Measurements from ENCODE around the gene NEDD4L. TPM values are rescaled to one million over a fixed set of nuclear protein-coding genes. Genes with fewer than 3 reads are reported as not detected.
A peak's percentile ranks its signal among the peaks of the same experiment; 100 is the strongest.

Gene NEDD4L
- total RNA-seq, 1 donor from 2014 or later: 135 TPM

GRCh38 chr18:58284699-58285448, 240.8 kb downstream of the NEDD4L start:
- Mint-ChIP-seq H3K4me1 (peaks cover 22% of the 10 kb centered on the region), H3K9me3 (no peaks in the 10 kb centered on the region), H3K27ac (no peak overlapping the region), H3K4me3 (no peak overlapping the region), H3K36me3 (peaks cover 6% of the 10 kb centered on the region), H3K27me3 (ENCODE audit: low read depth) (no peaks in the 10 kb centered on the region)
- no peak for TF ChIP-seq CTCF (IDR thresholded peaks at IDR 0.05; ENCODE audit: unreplicated experiment)
- DNase-seq (ENCODE audit: low spot score in 2 of 2, unreplicated experiment in 2 of 2): no peak

GRCh38 chr18:58285449-58286130, 241.6 kb downstream of the NEDD4L start:
- DNase-seq (ENCODE audit: low spot score in 2 of 2, unreplicated experiment in 2 of 2): no peak
- Mint-ChIP-seq H3K4me3 (no peak overlapping the region), H3K36me3 (peaks cover 6% of the 10 kb centered on the region), H3K27me3 (ENCODE audit: low read depth) (no peaks in the 10 kb centered on the region), H3K27ac (no peak overlapping the region), H3K9me3 (no peaks in the 10 kb centered on the region), H3K4me1 (peaks cover 27% of the 10 kb centered on the region)
- no peak for TF ChIP-seq CTCF (IDR thresholded peaks at IDR 0.05; ENCODE audit: unreplicated experiment)

- H3K36me3 Mint-ChIP-seq: peaks cover 9% of the 10 kb centered on the region
- no peak for DNase-seq (ENCODE audit: low spot score in 2 of 2, unreplicated experiment in 2 of 2)
- H3K4me1 Mint-ChIP-seq: peaks cover 27% of the 10 kb centered on the region
- no peak overlapping the region for H3K4me3 Mint-ChIP-seq
- no peak for TF ChIP-seq CTCF (IDR thresholded peaks at IDR 0.05; ENCODE audit: unreplicated experiment)
- H3K27me3 Mint-ChIP-seq (ENCODE audit: low read depth): no peaks in the 10 kb centered on the region
- H3K27ac Mint-ChIP-seq: peak overlapping the region; percentile 70
- no peaks in the 10 kb centered on the region for H3K9me3 Mint-ChIP-seq
Measured at GRCh38 chr18:58286632-58287352, 242.8 kb downstream of the NEDD4L start.

GRCh38 chr18:58287353-58288274, 243.6 kb downstream of the NEDD4L start:
- Mint-ChIP-seq H3K4me3 (no peak overlapping the region), H3K27me3 (ENCODE audit: low read depth) (no peaks in the 10 kb centered on the region), H3K4me1 (peaks cover 27% of the 10 kb centered on the region), H3K9me3 (no peaks in the 10 kb centered on the region), H3K36me3 (peaks cover 6% of the 10 kb centered on the region), H3K27ac (peak overlapping the region; percentile 70)
- DNase-seq (ENCODE audit: low spot score in 2 of 2, unreplicated experiment in 2 of 2): no peak
- no peak for TF ChIP-seq CTCF (IDR thresholded peaks at IDR 0.05; ENCODE audit: unreplicated experiment)
